Subcutaneous adipose tissue (tissue), 4 donors: ENCODE data around the gene KIF23. TPM values are rescaled to one million over a fixed set of nuclear protein-coding genes. Genes with fewer than 3 reads are reported as not detected.

Experiments used
- CTCF ChIP-seq: fragments of 450-650 bp; IDR thresholded peaks from one replicate; pipeline ENCODE4 v1.5.1; 2016; ENCODE audit warnings: low read depth, mild to moderate bottlenecking, control low read depth, antibody characterized with exemption, moderate library complexity
- total RNA-seq, 4 donors: library from RNA; depleted of rRNA; stranded (reverse); fragments of >200 nt; gene quantifications; one replicate each; pipeline ENCODE4 v1.1.0, GENCODE V29; 2016

Gene KIF23
- total RNA-seq, 4 donors from 2014 or later, result 0.75 to 6.1 (median 3.5) TPM

GRCh38 chr15:69380100-69380725 is 33.9 kb upstream of the KIF23 start:
- no peak for TF ChIP-seq CTCF

- no peak for TF ChIP-seq CTCF
Observed at GRCh38 chr15:69380726-69381105, 33.4 kb upstream of the KIF23 start.

- TF ChIP-seq CTCF, result no peak
Observed at GRCh38 chr15:69384626-69385598, 29.2 kb upstream of the KIF23 start.

GRCh38 chr15:69385831-69386230 is 28.3 kb upstream of the KIF23 start:
- no peak for TF ChIP-seq CTCF

- no peak for TF ChIP-seq CTCF
Observed at GRCh38 chr15:69386284-69386683, 27.9 kb upstream of the KIF23 start.

- no peak for TF ChIP-seq CTCF
Observed at GRCh38 chr15:69388260-69388705, 25.9 kb upstream of the KIF23 start.

GRCh38 chr15:69389426-69389825 is 24.7 kb upstream of the KIF23 start:
- no peak for TF ChIP-seq CTCF
